T-helper 22 cell (primary cell): ENCODE results near the gene CELF3.
"Not testable (repeated sequence)": the region's sequence is repeated elsewhere in the genome, so short reads cannot be mapped to it uniquely, and the experiment has no call there.

Experiments used
- DNase-seq: peaks from one replicate; pipeline ENCODE4 v3.0.0-alpha.2; 2020; ENCODE audit warnings: low read depth

CELF3 gene

DNA sequence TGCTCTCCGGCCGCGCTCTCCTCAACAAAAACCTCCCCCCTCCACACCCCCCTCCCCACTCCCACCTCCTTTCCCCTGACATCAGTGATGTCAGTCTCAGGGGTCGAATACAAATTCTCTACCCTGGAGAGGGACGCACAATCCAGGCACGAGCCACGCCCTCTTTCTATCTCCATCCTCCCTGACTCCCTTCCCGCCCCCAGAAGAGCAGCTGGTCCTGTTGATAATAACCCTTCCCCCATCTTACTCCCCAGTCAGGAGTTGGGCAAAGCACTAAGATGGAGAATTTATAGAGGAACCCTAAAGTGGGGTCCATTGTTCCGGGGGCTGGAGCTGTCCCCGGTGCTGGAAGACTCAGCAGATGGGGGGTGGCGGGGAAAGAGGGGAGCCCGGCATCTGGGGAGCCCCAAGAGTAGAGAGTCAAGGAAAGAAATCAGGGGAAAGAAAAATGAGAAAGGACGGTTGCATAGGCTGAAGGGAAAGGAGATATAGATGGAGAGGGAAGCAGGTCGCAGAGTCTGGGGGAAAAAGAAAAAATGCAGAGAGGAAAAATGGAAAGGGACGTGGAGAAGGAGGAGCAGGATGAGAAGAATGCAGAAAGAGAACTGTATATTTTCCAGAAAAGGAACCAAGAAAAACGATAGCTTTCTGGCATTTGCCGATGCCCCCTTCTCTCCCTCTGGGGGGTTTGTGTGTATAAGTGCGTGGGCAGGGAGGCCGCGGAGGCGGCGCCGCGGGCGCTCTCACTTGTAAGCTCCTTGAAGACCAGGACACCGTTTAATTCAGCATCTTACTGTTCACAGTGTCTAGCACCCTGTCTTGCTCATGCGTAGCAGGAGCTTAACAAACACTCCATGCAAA, at the start of gene CELF3:
TSS of gene CELF3 (minus strand) at position 33 of the 861 bp plus-strand sequence. CDS start 783 bp downstream, outside the sequence.
- no peak for DNase-seq

DNA sequence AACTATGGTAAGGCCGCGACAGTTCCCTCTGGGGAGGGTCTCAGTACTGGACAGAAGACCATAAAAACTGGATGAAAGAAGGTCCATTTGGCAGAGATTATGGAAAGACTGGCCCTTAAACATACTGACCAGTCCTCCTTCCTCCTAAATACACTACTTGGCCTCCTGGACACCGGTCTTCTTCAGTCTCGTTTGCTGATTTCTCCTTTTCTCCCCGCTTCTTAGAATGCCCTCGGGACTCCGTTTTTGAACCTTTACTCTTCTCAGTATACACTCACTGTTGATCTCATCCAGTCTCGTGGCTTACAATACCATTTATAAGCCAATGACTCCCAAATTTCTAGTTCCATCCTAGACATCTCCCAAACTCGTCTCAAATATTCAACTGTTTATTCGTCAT, 47.4 kb upstream of the CELF3 start:
- no peak for DNase-seq

DNA sequence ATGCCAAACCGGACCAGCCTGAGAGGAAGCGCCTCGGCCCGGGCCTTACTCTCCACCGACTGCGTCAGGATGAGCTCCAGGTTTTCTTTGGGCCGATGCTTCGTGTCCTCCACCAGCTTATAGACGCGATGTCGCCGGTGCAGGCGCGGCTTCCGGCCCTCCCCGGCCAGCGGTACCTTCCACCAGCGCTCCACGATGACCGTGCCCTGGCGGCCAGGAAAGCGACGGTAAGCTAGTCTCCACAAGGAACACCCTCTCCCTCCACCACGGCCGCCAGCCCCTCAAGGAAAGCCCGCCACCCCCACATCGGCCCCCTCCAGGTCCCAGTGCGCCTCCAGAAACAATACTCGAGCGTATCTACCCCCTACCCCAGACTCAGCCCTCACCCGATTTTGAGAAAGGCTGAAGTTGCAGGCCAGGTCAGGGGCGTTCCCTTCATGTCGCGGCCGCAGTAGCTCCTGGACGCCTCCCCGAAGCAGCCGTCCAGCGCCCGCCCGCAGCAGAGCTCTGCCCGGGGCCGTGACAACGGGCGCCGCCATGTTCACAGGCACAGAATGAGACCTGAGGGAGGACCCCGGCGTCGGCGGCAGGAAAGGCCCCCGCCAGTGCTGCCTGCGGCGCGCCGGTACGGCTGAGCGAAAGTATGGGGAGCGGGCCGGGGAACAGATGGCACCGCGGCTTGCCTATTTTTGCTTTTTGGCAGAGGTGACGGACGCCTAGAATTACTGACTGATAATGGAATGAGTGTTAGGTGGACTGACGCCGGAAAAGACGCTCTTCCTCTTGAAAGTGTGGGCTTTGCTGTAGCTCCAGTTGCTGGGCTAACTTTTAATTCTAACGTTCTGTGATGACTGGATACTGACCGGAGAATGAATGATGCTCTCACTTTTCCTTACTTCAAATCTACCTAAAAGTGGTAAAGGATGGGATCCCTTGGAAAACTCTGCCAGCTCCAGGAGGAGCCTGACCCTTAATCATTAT, 46.6 kb upstream of the CELF3 start, which contains the start of gene MRPL9:
TSS of gene MRPL9 (minus strand) at position 556 of the 981 bp plus-strand sequence. CDS start at position 539, 17 bp downstream.
- peak; percentile 67 for DNase-seq

DNA sequence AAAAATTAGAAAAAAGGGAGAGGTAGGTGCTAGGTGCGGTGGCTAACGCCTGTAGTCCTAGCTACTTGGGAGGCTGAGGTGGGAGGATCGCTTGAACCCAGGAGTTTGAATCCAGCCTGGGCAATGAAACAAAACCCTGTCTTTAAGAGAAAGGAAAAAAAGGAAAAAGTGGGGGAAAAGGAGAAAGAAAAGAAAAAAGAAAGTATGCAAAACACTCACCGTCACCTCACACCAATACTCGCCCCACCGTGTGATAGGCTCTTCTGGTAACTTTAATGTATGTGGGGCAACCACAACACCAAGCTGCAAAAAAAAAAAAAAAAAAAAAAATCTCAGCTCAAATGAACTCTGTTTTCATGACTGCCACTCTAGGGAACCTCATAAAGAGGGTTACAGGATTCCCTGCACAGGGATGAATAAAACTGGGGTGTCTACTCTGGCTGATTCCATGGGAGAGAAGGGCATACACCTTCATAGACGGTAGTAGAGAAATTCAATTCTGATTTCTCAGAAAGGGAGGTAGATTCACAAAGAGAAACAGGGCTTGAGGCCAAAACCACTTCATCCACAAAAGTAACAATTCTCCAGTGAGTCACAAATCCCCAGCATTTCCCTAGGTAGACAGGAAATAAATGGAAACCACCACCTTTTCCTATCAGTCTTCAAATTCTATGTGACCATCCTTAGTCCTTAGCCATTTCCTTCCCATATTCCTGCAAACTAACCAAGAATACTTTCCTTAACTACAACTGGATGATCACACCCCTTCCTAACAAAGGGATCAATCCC, 44.2 kb upstream of the CELF3 start:
- DNase-seq, result no peak

DNA sequence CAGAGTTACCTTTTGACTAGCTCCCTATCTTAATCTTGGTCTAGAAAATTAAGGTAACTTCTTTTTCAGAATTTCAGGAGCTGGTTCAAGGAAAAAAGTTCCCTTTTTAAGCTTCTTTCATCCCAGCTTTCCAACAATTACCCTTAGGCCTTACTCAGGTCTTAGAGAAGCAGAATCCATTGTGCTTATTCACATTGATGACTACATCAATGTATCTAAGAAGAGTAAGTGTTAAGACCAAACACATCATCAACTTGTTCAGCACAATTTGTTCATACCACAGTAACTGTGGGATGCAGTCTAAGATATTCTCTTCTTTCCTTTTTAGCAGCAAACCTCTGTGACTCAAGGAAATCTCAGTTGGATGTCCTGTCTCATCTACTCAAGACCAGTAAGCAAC, 42.6 kb upstream of the CELF3 start:
- DNase-seq, result no peak

DNA sequence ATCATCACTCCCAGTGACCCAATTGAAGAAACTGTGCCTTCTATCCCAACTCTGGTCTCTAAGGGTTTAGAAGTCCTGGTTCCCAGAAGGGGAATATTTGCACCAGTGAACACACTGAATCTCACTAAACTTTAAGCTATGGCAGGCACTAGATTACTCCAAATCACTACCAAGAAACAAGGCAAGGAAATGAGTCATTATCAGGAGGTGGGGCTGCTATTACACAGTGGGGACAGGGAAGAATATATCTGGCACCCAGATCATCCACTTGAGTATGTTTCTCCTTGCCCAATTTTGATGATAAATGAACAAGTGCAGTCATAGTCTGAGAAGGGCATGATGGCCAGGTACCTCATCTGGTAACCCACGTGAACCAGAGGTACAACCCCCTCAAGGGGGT, 39.7 kb upstream of the CELF3 start:
- no peak for DNase-seq

DNA sequence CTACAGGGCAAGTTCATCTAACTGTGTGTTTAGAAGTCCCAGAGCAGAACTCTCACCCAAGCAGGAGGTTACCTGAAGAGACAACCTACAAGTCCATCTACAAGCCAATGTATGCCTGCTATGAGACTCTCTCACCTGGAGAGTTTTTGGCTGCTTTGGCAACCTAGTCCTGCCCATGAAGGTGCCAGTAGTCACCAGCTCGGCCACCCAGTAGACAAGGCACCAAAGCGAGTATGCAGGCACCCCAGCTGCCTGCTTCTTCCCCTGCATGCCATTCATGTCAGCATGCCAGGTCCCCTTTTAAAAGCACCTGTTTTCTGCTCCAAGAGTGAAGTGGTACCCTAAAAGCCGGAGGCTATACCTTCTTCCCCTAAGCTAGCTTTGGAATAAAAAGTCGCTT, 24.9 kb upstream of the CELF3 start:
- no peak for DNase-seq

DNA sequence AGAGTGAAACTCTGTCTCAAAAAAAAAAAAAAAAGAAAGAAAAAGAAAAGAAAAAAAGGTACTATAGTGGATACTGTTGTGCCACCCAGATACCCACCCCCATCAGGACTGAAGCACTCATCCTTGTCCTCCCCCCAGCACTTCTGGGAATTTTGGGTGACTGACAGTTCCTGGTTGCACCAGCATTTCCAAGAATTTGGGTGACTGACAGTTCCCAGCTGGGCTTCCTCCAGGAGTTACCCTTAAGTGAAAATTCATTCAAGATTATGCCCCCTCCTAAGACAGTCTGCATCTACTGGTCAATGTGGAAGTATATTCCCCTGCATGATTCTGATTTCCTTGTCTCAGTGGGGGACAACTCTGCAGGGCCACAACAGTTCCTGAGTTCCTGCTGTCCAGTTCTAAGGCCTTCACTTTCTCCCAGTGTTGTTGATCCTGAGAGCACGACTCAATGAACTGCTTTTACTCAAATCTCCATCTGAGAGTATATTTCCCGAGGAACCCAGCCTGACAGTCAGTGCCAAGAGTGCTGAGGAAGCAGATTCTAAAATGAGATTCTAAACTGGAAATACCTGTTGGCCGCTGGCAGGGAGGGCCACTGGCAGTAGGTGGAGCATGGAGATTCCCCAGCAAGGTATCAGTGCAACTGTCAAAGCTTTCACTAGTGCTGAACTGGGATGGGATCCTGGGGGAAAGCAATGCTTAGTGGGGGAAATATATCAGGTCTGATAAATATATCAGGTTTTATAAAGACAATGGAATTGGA, 23.2 kb upstream of the CELF3 start:
- DNase-seq, result no peak

DNA sequence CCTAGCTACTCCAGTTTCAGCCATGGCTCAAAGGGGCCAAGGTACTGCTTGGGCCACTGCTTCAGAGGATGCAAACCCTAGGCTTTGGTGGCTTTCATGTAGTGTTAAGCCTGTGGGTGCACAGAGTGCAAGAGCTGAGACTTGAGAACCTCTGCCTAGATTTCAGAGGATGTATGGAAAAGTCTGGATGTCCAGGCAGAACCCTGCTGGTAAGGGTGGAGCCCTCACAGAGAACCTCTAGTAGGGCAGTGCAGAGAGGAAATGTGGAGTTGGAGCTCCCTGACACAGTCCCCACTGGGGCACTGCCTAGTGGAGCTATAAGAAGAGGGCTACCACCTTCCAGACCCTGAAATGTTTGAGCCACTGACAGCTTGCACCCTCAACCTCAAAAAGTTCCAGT, 20.9 kb upstream of the CELF3 start:
- no peak for DNase-seq

DNA sequence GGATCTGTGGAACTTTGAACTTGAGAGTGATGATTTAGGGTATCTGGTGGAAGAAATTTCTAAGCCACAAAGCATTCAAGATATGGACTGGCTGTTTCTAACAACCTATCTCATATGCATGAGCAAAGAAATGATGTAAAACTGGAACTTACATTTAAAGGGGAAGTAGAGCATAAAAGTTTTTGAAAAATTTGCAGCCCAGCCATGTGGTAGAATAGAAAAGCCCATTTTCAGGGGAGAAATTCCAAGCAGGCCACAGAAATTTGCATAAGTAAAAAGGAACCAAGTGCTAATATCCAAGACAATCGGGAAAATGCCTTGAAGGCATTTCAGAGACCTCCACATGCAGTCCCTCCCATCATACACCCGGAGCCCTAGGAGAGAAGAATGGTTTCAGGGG, 20.4 kb upstream of the CELF3 start:
- DNase-seq, result no peak

DNA sequence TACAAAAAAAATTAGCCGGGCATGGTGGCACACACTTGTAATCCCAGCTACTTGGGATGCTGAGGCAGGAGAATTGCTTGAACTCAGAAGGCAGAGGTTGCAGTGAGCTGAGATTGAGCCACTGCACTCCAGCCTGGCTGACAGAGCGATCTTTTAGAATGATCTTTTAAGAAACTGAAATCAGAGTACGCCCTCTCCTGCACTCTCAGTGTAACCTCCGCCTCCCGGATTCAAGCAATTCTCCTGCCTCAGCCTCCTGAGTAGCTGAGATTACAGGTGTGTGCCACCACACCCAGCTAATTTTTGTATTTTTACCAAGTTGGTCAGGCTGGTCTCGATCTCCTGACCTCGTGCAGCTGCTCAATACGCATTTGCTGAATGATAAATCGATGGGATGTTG, 17.4 kb upstream of the CELF3 start:
- DNase-seq, result not testable (repeated sequence)

DNA sequence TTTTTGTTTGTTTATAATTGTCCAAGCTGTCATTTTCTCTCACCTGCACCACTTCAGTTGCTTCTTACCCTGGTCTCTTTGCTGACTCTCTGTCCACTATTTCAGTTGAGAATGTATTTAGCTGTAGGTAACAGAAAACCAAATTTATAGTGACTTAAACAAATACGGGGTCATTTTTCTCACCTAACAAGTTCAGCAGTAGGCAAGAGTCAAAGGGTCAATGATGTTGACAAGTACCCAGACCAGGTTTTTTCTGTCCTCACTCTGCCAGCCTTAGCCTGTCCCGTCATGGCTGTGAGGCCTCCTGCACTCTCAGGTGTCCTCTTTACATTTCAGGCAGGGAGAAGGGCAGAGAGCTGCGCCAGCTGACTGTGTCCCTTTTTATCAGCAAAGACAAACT, 16.5 kb upstream of the CELF3 start:
- DNase-seq, result no peak

DNA sequence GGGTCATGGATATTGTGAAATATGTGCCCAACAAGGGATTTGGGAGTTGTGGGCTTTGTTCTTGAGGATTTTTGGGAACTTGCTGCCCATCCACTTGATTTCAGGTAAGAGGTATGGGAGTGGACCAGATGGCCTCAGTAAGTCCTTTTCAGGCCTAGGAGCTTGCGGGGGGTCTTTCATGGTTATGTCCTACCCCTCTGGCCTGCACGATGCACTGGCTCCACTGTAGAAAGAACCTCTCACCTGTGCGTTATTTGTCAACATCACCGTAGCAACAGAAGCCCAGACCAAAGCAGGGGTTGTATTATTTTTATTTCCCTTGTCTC, 13.3 kb upstream of the CELF3 start:
- DNase-seq, result no peak

DNA sequence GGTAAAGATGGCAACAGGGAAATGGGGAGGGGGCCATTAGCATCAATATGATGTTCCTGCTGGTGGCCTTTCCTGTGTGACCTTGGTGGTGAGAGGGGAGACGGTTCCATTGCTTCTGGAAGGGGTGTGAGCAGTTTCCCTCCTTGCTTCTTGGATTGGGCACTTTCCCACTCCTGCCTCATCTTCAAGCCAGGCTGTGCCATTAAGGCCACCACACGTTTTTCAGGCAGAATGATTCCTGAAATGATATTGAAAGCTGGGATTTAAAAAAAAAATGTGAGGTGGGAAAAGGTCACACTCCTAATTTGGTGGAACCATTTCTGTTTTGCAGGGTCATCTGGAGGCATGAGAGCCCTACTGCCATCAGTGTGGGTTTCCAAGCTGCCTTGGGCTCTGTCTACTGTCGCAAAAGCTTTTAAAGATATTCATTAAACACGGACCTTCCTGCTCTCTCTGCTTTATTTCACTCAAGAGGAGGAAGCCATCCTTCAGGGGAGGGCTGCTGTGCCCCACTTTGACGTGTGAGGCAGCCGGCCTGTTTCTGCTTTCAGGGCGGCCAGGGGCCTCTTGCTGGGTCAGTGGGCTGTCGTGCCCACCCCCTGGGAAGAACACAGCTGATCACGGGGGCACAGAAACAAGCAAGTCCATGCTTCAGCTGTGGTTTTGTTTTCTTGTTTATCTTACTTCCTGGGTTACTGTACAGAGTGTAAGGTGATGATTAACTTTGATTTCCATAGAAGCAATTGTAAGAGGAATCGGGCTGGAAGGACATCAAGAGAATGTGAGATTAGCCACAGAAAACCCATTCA, 12.8 kb upstream of the CELF3 start:
- no peak for DNase-seq

DNA sequence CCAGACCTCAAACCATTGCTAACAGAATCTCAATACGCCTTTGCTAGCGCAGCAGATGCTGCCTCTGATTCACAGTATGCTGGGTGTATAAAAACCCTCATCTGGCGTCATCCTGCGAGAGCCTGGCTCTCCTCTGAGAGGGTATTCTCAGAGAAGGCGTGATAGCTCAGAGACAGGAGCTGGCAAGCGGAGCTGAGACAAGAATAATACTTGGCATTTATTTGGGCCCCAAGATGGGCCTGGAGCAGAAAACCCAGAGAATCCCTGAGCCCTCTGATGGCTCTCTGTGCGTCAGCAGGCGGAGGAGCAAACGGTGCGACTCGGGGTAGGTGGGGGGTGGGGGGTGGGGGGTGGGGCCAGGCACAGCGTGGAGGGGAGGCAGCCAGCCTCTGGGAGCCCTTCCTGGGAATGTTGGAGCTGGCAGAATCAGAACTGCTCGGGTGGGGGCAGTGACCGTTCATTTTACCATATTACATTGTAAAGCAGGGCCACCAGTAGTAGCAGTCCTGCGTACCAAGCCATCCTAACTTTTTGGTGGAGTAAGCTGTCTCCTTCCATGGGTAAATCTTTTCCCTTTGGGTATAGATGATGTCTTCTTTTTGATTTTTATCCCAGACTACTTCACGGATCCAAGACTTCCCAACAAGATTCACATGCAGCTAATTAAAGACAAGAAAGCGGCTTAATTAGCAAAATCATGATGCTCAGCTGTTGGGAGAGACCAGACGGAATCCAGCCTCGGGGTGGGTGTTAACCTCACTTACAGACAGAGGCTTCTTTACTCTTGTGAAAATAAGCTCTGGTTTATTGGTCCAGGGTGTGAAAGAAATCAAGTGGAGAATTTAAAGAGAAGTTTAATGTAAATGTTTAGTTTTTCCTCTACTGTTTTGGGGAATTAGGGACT, 11.8 kb upstream of the CELF3 start:
- no peak for DNase-seq

DNA sequence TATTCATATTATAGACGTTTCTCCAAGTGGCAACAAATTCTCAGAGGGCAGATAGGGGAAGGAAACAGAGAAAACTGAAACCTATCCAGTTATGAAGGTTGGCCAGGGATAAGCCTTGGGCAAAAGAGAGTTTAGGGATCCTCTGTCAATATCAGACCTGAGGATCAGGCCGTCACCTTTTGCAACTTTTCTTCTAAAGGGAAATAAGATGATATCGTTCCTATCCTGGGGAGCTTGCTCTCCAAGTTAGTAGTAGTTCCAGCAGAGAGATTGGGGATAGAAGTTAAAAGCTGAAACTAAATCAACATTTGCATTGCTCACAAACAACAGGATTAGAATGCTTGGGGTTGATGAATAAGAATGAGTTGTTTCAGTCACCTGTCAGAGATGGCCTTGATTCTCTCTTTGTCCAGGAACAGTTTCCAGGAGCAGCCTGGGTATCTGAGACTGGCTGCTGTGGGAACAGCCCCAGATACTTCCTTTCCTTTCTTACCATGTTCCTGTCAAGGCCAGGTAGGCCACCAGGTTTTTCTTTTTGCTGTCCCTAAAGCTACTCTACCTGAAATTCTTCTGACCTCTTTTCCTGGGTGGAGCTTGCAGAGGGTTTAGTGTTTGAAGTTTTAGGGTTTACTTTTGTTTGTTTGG, 7.2 kb upstream of the CELF3 start:
- no peak for DNase-seq

DNA sequence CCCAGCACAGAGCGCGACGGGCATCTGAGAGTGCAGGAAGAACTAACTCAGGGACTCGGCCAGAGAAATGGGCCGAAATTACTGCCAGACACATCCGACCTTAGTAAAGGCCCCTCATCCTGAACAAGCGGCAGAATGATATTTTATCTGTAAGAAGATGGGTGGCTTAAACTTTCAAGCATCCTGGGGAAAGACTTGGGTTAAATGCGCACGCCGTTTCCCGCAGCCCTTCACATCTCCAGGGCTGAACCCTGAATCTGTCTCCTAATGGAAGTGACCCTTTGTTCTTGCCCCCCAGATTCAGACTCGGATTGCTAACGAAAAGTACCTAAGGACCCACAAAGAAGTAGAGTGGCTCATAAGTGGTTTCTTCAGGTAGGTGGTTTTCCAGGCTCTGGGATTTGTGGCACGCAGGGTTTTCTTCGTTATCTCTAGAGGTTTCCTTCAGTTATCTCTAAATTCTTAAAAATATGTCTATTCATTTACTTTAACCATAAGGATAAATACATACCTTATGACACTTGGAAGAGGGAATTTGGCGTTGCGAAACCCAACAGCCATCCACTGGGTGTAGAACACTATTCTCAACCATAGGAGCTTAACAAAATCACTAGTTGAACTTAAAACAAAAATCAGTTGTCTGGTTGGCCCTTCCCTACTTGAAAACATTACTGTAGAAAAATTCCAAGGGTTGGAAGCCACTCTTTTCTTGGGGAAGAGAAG, 5.3 kb upstream of the CELF3 start:
- no peak for DNase-seq
